NCI-H1417 (cell line): ENCODE results near the gene GOSR1.
"Not testable (repeated sequence)": the region's sequence is repeated elsewhere in the genome, so short reads cannot be mapped to it uniquely, and the experiment has no call there.

Source experiments
- DNase-seq, 3 experiments: peaks; one replicate each; lab custom pipeline; 2025; lab: John Stamatoyannopoulos, UW

GOSR1 gene

DNA sequence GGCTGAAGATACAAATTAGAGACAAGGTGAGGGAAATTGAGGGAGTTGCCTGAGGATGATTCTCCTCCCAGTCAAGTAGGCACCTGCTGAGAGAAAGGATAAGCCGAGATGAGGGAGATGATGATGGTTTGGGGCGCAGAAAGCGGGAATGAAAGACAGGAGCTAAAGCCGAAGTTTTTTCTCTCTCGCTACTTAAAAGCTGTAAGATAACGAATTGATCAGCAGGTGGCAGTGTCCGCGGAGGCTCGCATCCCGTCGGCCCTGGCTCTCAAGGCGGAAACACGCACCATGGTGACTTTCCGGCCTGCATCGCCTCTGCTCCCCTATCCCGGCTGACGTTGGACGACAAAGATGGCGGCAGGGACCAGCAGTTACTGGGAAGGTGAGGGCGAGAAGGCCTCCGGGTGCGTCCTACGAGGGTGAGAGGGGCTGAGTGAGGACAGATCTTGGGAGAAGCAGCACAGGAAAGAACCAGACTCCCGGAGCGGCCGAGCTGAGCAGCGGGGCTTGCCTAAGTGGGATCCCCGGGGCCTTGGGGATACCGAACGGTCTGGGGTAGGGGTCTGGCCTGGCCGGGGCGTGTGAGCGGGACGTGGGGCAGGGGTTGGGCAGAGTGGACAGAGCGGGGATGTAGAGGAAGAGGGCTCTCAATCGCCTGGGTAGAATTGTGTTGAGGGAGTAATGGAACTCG is at the start of gene GOSR1:
GOSR1 (plus strand) TSS at position 326 of the 691 bp plus-strand sequence; CDS start at position 352, 26 bp downstream.
- peak; percentile 90 to 97 (median 94) for DNase-seq

DNA sequence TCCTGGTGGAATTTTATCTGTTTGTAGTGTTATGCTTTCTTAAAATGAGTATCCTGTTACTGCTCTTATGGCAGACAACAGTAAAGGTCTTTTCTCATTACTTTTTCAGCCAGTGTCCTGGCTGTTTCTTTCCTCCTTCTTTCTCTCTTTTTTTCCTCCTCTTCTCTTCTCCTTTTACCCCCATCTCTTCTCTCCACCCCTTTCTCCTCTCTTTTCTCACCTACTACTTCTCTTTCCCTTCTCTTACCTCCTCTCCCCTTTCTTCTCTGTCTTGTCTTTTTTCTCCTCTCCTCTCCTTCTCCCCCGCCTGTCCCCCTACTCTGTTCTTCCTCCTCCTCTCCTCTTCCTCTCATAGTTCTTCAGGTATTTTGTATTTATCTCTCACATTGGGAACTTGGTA is 49.6 kb upstream of the GOSR1 start:
- DNase-seq = no peak

DNA sequence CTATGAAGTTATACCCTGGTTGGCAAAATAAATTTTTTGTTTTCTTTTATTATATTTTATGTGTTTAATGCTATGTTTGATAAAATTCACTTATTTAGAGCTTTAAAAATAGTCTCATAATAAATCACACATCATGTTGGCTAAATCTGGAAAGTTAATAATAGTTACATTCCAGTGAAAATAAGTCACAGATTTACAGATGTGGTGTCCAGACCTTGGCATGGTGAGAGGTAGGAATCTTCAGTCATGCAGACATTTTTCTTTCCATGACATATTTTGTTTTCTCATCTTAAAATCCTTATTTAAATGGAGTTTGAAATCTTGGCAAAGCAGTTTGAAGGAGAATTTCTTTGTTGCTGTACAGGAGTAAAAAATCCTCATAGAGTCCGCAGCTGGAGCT is 48.1 kb upstream of the GOSR1 start:
- no peak for DNase-seq

DNA sequence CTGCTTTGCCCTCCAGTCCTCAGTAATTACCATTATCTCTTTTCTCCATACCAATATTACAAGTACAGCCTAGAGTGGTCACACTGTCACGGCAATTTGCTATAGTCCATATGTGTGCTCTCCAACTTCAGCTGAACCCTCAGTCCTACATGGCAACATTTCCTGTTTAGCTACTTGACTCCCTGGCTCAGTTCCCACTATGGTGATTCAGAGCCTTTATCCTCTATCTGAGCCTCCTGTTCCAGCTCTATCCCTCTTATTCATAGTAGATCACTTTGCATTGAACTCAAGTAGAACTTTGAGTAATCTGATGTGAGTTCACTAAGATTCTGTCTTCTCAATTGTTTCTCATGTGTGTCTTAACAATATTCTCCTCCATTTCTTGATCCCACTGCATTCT is 43.7 kb upstream of the GOSR1 start:
- peak in 1 of 3 experiments; percentile 7 for DNase-seq

DNA sequence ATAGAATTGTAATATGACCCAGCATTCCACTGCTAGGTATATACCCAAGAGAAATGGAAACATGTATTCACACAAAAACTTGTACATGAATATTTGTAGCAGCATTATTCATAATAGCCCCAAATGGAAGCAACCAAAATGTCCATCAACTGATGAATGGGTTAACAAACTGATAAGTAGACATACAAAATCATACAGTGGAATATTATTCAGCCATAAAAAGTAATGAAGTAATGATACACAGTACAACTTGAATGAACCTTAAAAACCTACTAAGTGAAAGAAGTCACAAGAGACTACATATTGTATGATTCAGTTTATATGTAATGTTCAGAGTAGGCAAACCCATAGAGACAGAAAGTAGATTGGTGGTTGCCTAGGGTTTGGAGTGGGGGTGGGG is 40.5 kb upstream of the GOSR1 start:
- DNase-seq = no peak

DNA sequence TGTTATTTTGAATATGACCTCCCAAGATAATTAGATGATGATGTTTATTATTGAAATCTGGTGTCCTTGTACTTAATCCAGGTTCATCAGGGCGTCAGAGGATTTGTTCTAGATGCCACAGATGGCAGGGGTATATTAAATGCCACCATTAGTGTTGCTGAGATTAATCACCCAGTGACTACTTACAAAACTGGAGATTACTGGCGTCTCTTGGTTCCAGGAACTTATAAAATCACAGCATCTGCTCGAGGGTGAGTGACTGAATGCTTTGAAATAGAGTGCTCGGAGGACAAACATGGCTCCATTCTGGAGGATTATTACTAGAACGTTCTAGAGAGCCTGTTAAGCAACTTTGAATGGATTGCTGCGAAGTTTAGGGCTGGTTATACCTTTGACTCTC is 33.5 kb upstream of the GOSR1 start:
- no peak for DNase-seq

DNA sequence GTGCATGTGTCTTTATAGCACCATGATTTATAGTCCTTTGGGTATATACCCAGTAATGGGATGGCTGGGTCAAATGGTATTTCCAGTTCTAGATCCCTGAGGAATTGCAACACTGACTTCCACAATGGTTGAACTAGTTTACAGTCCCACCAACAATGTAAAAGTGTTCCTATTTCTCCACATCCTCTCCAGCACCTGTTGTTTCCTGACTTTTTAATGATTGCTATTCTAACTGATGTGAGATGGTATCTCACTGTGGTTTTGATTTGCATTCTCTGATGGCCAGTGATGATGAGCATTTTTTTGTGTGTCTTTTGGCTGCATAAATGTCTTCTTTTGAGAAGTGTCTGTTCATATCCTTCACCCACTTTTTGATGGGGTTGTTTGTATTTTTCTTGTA is 30.6 kb upstream of the GOSR1 start:
- DNase-seq = not testable (repeated sequence)

DNA sequence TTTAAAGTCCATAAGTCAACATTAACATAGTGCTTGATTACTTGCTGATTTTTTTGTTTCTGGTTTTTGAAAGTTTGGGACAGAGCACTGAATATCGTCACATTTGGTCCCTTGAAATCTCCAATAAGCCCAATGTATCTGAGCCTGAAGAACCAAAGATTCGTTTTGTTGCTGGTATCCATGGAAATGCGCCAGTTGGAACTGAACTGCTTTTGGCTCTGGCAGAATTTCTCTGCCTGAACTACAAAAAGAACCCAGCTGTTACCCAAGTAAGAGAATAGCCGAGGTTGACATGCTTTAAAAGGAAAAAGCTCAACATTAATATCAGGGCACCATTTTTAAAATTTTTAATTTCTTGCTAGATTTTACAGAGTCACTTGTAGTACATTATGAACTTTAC is 27.7 kb upstream of the GOSR1 start:
- no peak for DNase-seq

DNA sequence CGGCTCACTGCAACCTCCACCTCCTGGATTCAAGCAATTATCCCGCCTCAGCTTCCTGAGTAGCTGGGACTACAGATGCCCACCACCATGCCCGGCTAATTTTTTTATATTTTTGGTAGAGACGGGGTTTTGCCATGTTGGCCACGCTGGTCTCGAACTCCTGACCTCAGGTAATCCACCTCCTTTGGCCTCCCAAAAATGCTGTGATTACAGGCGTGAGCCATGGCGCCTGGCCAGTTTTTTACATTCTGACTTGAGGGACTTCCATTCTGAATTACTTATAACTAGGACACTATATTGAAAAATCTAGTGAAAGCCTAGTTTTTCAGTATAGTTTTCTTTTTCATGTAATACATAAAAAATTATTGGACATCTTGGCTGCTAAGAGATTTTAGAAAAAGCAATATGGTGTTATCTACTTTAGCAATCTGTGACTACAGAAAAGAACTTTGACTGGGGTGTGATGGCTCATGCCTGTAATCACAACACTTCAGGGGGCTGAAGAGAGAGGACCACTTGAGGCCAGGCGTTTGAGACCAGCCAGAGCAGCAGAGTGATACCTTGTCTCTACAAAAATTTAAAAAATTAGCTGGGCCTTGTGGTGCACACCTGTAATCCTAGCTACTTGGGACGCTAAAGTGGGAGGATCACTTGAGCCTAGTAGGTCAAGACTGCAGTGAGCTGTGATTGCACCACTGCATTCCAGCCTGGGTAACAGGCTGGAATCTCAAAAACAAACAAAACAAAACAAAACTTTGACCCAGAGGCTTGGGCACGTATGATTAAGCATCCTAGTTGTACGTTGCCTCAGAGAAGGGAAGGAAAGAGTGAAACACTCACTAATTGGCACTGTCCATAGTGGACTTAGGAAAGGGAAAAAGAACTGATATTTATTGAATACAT is 26.8 kb upstream of the GOSR1 start:
- no peak for DNase-seq

DNA sequence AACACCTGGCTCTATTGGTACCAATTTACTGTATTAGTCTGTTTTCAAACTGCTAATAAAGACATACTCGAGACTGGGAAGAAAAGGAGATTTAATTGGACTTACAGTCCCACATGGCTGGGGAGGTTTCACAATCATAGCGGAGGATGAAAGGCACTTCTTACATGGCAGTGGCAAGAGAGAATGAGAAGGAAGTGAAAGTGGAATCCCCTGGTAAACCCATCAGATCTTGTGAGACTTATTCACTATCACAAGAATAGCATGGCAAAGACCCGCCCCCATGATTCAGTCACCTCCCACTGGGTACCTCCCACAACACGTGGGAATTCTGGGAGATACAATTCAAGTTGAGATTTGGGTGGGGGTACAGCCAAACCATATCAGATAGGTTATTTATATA is 22.6 kb upstream of the GOSR1 start:
- no peak for DNase-seq

DNA sequence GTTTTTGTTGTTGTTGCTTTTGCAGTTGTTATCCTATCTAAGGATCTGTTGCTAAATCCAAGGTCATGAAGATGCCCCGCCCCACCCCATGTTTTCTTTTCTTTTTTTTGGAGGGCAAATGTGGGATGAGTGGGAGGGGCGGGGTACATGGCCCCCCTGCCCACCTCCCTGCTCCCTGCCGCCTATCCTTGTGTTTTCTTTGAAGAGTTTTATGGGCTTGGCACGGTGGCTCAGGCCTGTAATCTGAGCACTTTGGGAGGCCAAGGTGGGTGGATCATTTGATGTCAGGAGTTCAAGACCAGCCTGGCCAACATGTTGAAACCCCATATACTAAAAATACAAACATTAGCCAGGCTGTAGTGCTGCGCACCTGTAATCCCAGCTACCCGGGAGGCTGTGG is 18.8 kb upstream of the GOSR1 start:
- DNase-seq = no peak

DNA sequence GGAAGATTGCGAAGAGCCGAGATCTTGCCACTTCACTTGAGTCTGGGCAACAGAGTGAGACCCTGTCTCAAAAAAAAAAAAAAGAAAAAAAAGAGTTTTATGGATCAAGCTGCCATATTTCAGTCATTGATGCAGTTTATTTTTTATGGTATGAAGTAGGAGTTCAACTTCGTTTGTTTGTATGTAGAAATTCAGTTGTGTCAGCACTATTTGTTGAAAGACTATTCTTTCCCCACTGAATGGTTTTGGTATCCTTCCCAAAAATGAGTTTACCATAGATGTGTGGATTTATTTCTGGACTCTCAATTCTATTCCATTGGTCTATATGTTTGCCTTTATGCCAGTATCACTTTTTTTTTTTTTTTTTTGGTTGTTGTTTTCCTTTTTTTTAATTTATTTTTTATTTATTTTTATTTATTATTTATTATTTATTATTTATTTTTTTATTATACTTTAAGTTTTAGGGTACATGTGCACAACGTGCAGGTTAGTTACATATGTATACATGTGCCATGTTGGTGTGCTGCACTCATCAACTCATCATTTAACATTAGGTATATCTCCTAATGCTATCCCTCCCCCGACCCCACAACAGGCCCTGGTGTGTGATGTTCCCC is 18.3 kb upstream of the GOSR1 start:
- not testable (repeated sequence) for DNase-seq

DNA sequence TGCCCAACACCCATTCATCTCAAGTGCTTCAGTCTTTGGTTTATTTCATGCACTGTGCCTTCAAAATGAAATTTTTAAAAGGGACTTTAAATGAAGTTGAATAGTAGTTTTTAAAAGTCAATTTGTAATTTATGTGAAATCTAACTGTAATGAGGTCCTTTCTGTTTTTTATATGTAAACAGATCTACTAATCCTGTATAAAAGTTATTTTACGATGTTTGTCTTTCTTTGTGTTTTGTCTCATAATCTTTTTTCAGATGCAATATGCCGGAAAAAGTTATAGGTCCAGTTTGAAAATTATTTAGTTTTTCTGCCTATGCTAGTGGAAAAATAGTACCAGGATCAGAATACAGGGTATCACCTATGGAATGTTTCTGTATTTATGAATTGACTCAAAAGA is 8.7 kb upstream of the GOSR1 start:
- no peak for DNase-seq

DNA sequence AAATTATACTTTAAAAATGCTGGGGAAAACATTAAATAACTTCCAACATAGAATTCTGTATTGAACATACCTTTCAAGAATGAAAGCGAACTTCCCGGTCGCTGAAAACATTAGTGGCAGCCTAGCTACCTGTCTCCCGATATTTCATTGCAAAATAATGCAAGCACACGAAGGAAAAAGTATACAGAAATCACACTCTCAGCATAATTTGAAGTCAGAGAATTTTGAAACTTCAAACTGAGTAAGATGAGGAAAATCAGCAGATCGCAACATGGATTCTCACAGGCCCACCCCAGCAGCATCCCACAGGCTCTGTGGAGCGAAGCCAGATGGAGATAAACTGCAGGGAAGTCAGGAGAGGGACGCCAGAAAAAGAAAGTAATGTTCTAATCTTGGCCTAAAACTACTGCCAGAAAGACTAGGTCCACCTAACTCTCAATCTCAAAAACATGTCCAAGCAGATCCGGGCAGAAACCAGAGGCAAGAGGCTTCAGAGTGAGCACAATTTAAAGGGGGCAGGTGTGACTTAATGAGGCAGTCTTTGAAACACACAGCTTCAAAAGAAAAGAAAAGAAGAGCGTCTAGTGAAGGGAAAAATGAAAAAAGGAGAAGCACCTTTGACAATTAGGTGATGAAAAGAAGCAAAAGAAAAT is 4.8 kb upstream of the GOSR1 start:
- peak in 1 of 3 experiments; percentile 34 for DNase-seq

DNA sequence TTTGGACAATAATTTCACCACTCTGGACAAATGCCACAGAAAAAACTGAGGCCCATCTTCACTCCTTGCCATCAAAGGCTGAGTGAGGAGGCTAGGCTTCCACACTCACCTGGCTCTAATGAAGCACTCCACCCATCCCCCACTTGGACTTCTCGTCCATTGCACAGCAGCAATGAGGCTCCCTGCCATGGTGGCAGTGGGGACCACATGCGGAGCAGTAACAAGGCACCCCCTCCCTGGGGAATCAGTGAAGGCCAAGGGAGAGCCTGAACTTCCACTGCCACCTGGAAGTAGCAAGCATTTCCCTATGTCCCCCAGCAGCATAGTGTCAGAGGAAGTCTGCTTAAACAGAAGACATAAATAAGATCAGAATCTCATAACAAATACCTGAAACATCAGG is 2.0 kb upstream of the GOSR1 start:
- DNase-seq = no peak

DNA sequence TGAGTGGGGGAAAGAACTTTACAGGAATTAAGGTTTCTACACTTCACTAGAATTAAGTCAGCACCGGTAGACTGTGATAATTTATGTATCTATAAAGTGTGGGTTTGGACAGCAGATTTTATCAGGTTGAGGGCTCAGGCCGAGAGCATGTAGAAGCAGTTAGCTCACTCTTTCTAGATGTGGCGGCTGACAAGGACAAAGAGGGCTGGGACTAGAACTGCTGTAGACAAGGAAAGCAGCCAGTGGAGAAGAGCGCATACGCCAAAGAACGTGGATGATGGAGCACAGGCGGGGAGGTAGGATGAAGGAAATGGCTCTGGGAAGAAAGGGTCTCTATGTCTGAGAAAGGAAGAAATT is 504 bp upstream of the GOSR1 start:
- DNase-seq = no peak

DNA sequence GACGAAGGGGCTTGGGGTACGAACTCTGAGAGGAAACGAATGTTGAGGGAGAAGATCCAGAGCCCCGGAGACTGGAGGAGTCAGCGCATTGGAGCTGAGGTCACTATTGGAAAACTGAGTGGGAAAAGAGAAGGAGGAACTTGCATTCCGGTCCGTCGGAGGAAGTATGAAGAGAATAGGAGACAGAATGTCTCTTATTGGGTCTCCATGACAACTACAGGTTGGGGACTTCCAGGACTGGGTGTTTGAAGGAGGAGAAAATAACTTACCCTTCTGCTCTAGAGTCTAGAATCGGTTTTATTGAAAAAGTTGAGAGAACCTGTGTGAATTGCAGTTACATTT is 537 bp downstream of the GOSR1 start:
- DNase-seq = no peak

DNA sequence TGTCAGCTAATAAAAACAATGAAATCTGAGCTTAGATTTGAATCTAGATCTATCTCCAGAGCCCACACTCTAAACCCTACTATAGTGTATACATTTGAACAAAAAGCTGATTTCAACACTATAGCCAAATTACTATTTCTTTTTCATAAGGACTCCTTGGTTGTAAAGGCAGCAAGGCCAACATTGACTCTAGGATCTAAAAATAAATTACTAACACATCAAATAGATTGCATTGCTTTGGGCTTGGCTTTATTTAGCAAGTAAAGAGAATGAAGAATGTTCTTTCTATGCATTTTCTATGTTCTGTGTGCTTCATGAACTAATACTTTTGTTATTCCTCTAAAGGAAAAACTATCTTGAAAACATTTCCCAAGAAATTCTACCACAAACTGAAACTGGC is 5.3 kb downstream of the GOSR1 start:
- no peak for DNase-seq

DNA sequence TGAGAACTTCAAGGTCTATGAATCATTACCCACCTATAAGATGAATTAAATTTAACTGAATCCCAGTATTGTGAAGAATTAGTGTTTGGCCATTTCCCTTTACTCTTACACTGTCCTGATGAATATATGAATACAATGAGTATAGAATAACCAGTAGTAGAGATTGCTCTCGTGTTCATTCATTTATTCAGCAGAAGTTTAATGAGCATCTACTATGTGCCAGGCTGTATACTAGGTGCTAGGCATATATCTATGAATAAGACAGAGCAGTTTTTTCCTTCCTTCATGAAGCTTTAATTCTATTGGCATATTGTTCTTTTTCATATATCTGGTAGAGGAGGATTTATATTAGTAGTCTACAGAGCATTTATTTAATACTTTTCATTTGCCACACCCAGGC is 6.0 kb downstream of the GOSR1 start:
- DNase-seq = no peak

DNA sequence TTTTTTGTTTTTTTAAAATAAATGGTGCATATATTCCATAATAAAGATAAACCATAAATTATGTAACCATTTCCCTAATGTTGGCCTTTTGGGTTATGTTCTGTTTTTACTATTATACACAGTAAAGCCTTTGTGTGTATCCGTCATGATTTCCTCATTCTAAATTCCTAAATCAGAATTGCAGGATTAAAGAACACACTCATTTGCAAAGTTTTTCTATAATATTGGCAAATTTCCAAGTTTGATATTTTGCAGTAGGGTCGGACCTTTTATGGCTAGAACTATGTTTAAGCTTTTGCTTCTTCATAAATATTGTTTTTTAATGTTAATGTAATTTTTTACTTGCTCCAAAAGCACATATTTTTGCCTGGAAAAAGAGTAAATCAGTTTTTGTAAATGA is 16.6 kb downstream of the GOSR1 start:
- no peak for DNase-seq

DNA sequence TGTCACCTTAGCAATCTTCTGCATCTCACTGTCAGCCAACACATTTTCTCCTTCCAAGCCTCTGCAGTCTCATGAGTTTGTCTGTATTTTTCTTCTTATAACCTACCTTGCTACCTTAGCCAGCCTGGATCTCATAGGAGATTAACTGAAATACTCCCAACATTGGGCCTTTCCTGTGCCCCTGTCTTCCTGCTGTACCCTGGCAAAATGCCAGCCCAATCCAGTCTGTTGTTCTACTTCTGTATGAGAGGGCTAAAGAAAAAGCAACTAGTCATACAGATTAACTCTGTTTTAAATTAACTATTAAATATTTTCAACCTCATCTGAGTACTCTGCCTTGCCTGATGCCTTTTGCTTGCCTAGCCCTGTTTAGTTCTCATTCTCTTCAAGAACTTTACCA is 18.4 kb downstream of the GOSR1 start:
- peak in 1 of 3 experiments; percentile 6 for DNase-seq

DNA sequence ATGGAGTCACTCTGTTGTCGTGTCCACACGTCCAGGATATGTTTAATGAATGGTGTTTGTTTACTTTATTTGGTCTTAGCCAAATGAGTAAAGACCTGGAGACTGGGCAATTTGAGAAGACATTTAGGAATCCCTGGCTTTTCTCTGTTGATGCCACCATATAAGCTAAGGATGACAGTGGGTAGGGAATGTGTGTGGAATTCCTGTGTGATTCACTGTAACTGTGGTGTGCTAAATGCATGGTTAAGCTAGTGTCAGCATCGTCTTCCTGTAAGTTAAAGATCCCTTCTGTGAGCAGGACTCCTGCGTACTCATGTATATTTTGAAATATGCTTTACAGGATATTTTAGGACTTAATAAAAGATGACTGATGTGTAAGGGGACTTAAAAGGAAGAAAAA is 26.4 kb downstream of the GOSR1 start:
- DNase-seq = no peak
